Mesothelial cell of epicardium (in vitro differentiated cells): ENCODE data around the gene ADAP1. TPM values are rescaled to one million over a fixed set of nuclear protein-coding genes. Genes with fewer than 3 reads are reported as not detected.
A peak's percentile ranks its signal among the peaks of the same experiment; 100 is the strongest.

Experiments
- DNase-seq, 2 experiments: peaks; one replicate each; pipeline ENCODE4 v3.0.0; 2021; ENCODE audit warnings: low spot score in 2 of 2; ENCODE audit not compliant: unreplicated experiment in 2 of 2
- H3K27ac Mint-ChIP-seq: 2 replicates; pipeline ENCODE4 v1.8.0; 2021; ENCODE audit warnings: mixed read lengths
- H3K27me3 Mint-ChIP-seq: 2 replicates; pipeline ENCODE4 v1.8.0; 2021; ENCODE audit warnings: low read depth, mixed read lengths
- H3K36me3 Mint-ChIP-seq: 2 replicates; pipeline ENCODE4 v1.8.0; 2021; ENCODE audit warnings: mixed read lengths
- H3K4me1 Mint-ChIP-seq: 2 replicates; pipeline ENCODE4 v1.8.0; 2021; ENCODE audit warnings: mixed read lengths
- H3K4me3 Mint-ChIP-seq: 2 replicates; pipeline ENCODE4 v1.8.0; 2021; ENCODE audit warnings: mild to moderate bottlenecking, moderate library complexity, mixed read lengths
- H3K9me3 Mint-ChIP-seq: 2 replicates; pipeline ENCODE4 v1.8.0; 2021; ENCODE audit warnings: mixed read lengths
- CTCF ChIP-seq: fragments of 200-600 bp; sonication (generic); IDR thresholded peaks from one replicate; pipeline ENCODE4 v1.5.0; 2021; ENCODE audit warnings: antibody characterized with exemption; ENCODE audit not compliant: unreplicated experiment
- total RNA-seq: library from RNA; stranded (reverse); gene quantifications from 3 replicates; pipeline ENCODE4 v1.2.1, GENCODE V29; 2021

The ADAP1 gene
- total RNA-seq, 1 donor from 2014 or later: 4.0 TPM

DNA sequence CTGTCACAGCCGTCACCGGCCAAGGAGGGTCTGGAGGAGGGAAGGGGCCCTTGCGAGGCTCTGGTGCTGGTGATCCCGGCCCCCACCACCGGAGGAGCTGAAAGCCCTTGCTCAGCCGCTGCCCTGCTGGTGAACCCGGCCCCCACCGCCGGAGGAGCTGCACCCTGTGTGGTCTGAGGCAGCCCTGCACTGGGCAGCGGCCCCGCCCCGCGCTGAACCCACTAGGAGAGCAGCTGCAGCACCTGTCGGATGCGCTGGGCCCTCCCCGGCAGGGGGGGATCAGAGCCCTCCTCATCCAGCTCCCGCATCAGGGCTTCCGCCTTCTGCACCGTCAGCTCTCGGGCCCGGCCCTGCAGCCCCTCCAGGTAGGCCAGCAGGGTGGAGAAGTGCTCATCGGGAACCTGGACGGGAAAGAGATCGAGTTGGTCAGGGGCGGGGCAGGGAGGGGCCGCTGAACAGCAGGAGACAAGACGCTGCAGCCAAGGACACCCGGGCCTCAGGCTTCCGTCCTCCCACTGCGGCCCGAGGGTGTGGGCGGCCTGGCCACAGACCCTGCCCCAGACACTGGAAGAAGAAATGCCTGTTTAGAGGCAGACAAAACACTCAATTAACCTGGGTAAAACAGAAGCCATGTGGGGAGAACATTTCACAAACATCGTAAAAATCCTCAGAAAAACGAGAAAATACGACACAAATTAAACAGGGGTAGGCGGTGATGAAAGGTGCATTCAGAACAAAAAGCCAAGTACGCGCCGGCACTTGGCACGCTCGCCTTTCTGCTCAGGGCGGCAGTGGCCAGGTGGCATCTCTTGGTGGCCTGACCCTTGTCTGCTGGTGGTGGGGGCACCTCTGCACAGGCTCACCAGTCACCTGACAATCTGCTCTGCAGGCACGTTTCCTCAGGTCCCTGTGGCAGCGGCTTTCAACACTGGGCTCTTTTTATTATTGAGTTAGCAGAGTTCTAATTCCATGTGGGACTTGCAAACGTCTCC is 43.2 kb upstream of the ADAP1 start:
- TF ChIP-seq CTCF: no peak
- Mint-ChIP-seq H3K27me3 (no peaks in the 10 kb centered on the region), H3K9me3 (no peaks in the 10 kb centered on the region)

DNA sequence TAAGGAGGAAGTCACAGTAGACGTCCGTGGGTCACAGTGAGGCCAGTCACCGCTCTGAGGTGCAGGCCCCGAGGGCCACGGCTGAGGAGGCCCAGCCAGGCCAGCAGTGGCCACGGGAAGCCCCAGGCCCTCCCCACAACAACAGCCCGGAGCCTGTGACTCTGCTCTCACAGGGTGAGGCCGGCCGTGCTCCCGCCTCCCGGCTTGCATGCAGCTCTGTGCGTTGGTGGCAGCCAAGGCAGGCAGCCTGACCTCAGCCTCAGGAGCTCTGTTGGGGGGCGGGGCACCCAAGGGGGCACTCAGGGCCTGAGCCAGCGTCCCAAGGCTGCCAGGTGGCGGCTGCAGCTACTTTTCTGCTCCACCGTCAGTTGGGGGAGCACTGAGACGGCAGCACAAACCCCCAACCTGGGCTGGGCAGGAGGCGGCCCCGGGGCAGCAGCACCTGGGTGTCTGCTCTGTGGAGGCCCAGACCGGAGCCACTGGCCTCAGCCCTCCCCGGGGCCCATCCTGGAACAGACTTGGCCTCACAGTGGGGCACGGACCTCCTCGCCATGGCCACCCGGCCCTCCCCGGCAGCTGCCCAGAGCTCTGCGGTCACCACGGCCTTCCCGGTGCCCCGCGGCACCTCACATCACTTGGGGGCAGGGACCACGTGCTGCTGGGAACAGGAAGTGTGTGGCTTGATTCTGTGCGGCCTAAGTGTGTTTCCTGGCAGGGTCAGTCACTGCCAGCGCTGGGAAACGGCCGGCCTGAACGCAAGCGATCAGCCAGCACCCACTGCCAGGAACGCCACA is 41.8 kb upstream of the ADAP1 start:
- TF ChIP-seq CTCF: no peak
- Mint-ChIP-seq H3K36me3 (peaks cover 2% of the 10 kb centered on the region), H3K9me3 (no peaks in the 10 kb centered on the region), H3K27ac (no peak overlapping the region), H3K27me3 (no peaks in the 10 kb centered on the region), H3K4me3 (no peak overlapping the region), H3K4me1 (peaks cover 11% of the 10 kb centered on the region)
- DNase-seq: no peak

More for the DNA sequence above, 43.2 kb upstream of the ADAP1 start:
- peaks cover 2% of the 10 kb centered on the region for H3K36me3 Mint-ChIP-seq
- no peak overlapping the region for H3K4me3 Mint-ChIP-seq
- H3K27ac Mint-ChIP-seq: peak overlapping the region; percentile 25
- H3K4me1 Mint-ChIP-seq: peaks cover 11% of the 10 kb centered on the region
- no peak for DNase-seq

GRCh38 chr7:995571-995970 is 41.1 kb upstream of the ADAP1 start:
- TF ChIP-seq CTCF: no peak
- no peak overlapping the region for H3K27ac Mint-ChIP-seq
- peaks cover 2% of the 10 kb centered on the region for H3K36me3 Mint-ChIP-seq
- no peaks in the 10 kb centered on the region for H3K27me3 Mint-ChIP-seq
- no peaks in the 10 kb centered on the region for H3K9me3 Mint-ChIP-seq
- H3K4me1 Mint-ChIP-seq: peaks cover 11% of the 10 kb centered on the region
- no peak overlapping the region for H3K4me3 Mint-ChIP-seq
- DNase-seq: no peak

- H3K4me3 Mint-ChIP-seq: no peak overlapping the region
- no peak for TF ChIP-seq CTCF
- no peak for DNase-seq
- H3K36me3 Mint-ChIP-seq: peaks cover 2% of the 10 kb centered on the region
- no peaks in the 10 kb centered on the region for H3K27me3 Mint-ChIP-seq
- no peaks in the 10 kb centered on the region for H3K9me3 Mint-ChIP-seq
- no peak overlapping the region for H3K27ac Mint-ChIP-seq
- peaks cover 11% of the 10 kb centered on the region for H3K4me1 Mint-ChIP-seq
These were observed 40.3 kb upstream of the ADAP1 start for GRCh38 chr7:994592-995308.

DNA sequence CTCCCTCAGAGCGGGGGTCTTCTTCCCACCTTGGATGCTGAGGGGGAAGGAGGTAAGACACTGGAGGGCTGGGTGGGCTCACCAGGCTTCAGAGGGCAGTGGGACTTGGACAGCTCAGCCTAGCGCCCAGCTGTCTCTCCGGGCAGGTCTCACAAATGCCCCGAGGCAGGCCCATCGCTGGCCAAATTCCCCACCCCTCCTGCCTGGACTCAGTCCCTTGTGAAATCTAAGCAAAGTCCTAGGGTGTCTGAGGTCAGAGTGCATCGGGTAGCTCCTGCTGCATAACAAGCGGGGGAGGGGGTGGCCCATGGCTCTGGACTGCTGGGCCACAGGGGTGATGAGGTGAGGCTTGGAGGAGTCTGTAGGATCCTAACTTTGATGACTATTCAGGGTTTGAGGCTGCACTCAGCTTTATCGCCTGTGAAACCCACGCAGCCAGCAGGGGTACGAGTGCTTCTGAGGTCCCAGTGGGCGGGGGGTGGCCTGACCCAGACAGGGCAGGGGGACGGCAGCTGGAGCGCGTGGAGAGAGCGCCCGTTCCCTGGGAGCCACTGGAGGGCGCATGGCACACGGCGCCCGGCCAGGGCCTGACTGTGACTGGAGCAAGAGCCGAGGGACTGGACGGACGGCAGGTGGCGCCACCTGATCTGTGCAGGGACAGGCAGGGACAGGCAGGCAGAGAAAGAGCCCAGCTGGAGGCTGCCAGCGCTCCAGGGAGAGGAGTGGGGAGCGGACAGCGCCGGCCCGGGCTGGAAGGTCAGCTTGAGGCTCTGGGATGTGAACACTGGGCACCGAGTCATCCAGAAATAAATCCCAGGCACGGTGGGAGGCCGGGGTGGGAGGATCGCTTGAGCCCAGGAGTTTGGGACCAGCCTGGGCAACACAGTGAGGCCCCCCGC is 38.5 kb upstream of the ADAP1 start:
- Mint-ChIP-seq H3K27ac (no peak overlapping the region), H3K9me3 (no peaks in the 10 kb centered on the region), H3K27me3 (no peaks in the 10 kb centered on the region), H3K4me3 (no peak overlapping the region), H3K4me1 (peaks cover 11% of the 10 kb centered on the region), H3K36me3 (peaks cover 2% of the 10 kb centered on the region)
- peak; percentile 93 to 97 for DNase-seq
- TF ChIP-seq CTCF: peak; percentile 97
